Body of pancreas (tissue), 4 donors: ENCODE measurements around the gene TBL1XR1. TPM values are rescaled to one million over a fixed set of nuclear protein-coding genes. Genes with fewer than 3 reads are reported as not detected.

ENCODE experiments used
- ATAC-seq: fragments of 150-250 bp; one replicate; pipeline ENCODE4 v1.9.1; 2016
- DNase-seq, 4 donors: peaks; one replicate each; pipeline ENCODE4 v3.0.0-alpha.2; 2019
- H3K27ac ChIP-seq, 4 donors: fragments of 200-600 bp; sonication (generic); 1 replicate in 3 of 4; 2 replicates in 1 of 4; pipeline versions ENCODE4 v1.5.1 to v1.6.1; 2016 to 2019; ENCODE audit warnings: mild to moderate bottlenecking in 1 of 4, mixed read lengths in 1 of 4, moderate library complexity in 1 of 4
- H3K27me3 ChIP-seq, 2 donors: fragments of 200-600 bp; sonication (generic); one replicate each; pipeline ENCODE4 v1.6.0; 2016; ENCODE audit warnings: mild to moderate bottlenecking in 1 of 2
- H3K36me3 ChIP-seq, 2 donors: fragments of 200-600 bp; sonication (generic); replicated peaks in 1 of 2; 2 replicates each; pipeline ENCODE4 v1.5.1; 2016; ENCODE audit warnings: low read depth in 2 of 2; ENCODE audit not compliant: insufficient read depth in 1 of 2
- H3K4me1 ChIP-seq: fragments of 200-600 bp; sonication (generic); one replicate; pipeline ENCODE4 v1.6.0; 2016
- H3K4me3 ChIP-seq, 2 donors: fragments of 200-600 bp; sonication (generic); 1 replicate in 1 of 2; 2 replicates in 1 of 2; pipeline ENCODE4 v1.5.1; 2016 to 2019
- H3K9me3 ChIP-seq, 3 donors: fragments of 200-600 bp; sonication (generic); 1 replicate in 2 of 3; 2 replicates in 1 of 3; pipeline ENCODE4 v1.5.1; 2016
- POLR2A ChIP-seq, 3 donors: fragments of 450-650 bp; IDR thresholded peaks; one replicate each; pipeline ENCODE4 v1.6.1; 2016; ENCODE audit warnings: antibody characterized with exemption in 3 of 3, mild to moderate bottlenecking in 2 of 3
- WGBS, 2 donors: methylation state at CpG; one replicate each; pipeline ENCODE4 v1.1.5; 2017; 5-methylcytosine and 5-hydroxymethylcytosine counted together
- intact Hi-C: fragments of 100-400 bp; cut with DNase I; formaldehyde crosslinking; loops from one replicate; pipeline ENCODE4 v1.15.1; 2023
- total RNA-seq, 2 donors: library from RNA; depleted of rRNA; stranded (reverse); fragments of >200 nt; gene quantifications; one replicate each; pipeline ENCODE4 v1.1.0, GENCODE V29; 2016
- TF ChIP-seq, protein P1 (sequence below), 7 experiments: fragments of 450-650 bp in 4 of 7; fragments of 200-600 bp in 3 of 7; sonication (generic) in 3 of 7; IDR thresholded peaks; one replicate each; pipeline ENCODE4 v1.5.1; 2016 to 2019; ENCODE audit warnings: antibody characterized with exemption in 7 of 7

The TBL1XR1 gene
- total RNA-seq, 2 donors from 2014 or later, result 34.3 to 57.9 TPM

DNA sequence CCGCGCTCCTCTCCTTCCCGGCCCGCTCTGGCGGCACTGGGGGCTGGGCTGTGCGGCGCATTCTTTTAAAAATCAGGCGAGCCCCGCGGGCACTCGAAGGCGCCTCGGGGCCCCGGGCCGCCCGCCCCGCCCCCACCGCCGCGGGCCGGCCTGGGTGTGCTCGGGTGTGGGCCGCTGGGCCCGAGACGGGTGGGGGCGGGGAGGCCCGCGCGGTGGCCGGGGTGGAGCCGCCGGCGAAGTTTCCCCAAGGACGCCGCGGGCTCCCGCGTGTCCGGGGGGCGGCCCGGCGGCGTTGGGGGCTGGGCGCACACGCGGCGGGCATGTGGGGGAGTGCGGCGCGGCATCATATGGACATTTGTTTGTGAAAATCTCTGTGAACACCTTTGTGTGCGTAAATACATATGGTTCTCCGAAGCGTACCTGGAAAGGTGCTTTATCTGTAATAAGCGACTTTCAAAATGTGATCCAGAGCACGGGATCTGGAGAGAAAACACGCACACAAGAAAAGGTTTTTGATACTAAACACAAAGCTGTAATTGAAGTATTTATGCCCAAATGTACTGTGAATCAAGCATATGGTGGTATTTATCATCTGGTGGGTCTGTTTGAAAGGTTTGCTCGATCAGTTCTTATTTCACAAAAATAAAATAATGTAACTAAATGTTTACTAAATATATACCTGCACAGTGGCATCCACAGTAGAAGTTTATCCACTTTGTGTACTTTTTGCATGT is 612 bp upstream of the TBL1XR1 start:
- H3K9me3 ChIP-seq, result no peaks in the 10 kb centered on the region
- H3K4me3 ChIP-seq, result peak overlapping the region in 1 of 2 donors; percentile 7
- intact Hi-C loops, result loop anchor here (10.0 kb wide), 1 partner anchor 143 kb away; no protein-coding TSS in a partner anchor
- peak; percentile 78 for ATAC-seq
- peaks cover 31% of the 10 kb centered on the region for H3K4me1 ChIP-seq
- H3K27me3 ChIP-seq, result no peaks in the 10 kb centered on the region
- 0 to 1% methylated on average over 7 to 45 of the region's 57 CpGs for WGBS, 2 donors
- TF ChIP-seq POLR2A (IDR thresholded peaks at IDR 0.05), result peak in 2 of 3 donors; percentile 34 to 37
- TF ChIP-seq, protein P1, sequence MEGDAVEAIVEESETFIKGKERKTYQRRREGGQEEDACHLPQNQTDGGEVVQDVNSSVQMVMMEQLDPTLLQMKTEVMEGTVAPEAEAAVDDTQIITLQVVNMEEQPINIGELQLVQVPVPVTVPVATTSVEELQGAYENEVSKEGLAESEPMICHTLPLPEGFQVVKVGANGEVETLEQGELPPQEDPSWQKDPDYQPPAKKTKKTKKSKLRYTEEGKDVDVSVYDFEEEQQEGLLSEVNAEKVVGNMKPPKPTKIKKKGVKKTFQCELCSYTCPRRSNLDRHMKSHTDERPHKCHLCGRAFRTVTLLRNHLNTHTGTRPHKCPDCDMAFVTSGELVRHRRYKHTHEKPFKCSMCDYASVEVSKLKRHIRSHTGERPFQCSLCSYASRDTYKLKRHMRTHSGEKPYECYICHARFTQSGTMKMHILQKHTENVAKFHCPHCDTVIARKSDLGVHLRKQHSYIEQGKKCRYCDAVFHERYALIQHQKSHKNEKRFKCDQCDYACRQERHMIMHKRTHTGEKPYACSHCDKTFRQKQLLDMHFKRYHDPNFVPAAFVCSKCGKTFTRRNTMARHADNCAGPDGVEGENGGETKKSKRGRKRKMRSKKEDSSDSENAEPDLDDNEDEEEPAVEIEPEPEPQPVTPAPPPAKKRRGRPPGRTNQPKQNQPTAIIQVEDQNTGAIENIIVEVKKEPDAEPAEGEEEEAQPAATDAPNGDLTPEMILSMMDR (IDR thresholded peaks at IDR 0.05), result no peak
- no peaks in the 10 kb centered on the region for H3K36me3 ChIP-seq
- H3K27ac ChIP-seq, result peak overlapping the region; percentile 92 to 100 (median 100)
- peak in 1 of 4 donors; percentile 81 for DNase-seq

DNA sequence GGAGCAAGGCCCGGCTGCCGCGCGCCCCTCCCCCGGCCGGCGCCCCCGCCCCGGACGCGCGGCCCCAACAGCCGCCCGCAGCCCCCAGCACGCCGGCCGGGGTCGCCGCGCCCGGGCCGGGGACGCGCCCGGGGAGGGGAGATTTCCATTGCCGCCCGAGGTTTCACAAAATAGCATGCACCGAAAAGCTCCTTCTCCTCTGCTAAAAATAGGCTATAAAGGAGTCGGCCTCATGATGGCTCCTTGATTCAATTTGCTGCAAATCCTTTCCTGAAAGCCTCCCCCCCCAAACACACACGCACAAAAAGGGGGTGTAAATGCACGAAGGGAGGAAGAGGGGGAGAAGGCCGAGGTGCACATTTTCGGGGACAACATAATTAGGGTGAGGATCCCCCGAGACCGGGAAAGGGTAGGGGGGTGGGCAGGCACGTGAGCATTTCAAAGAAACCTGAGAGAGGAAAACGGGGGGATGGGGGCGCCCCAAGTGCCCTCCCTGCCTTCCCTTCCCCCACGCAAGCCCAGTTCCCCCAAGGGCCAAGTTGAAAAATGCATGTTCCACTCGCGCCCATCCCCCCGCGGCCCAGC is 734 bp downstream of the TBL1XR1 start:
- peak overlapping the region; percentile 92 to 100 (median 100) for H3K27ac ChIP-seq
- DNase-seq (peak in 3 of 4 donors; percentile 23 to 60 (median 40)), ATAC-seq (no peak)
- WGBS, 2 donors, result 0% methylated on average over 24 to 37 of the region's 43 CpGs
- intact Hi-C loops, result loop anchor here (10.0 kb wide), 1 partner anchor 142 kb away; no protein-coding TSS in a partner anchor
- H3K27me3 ChIP-seq, result no peaks in the 10 kb centered on the region
- H3K36me3 ChIP-seq, result no peaks in the 10 kb centered on the region
- H3K9me3 ChIP-seq, result no peaks in the 10 kb centered on the region
- peaks cover 31% of the 10 kb centered on the region for H3K4me1 ChIP-seq
- TF ChIP-seq, protein P1 (IDR thresholded peaks at IDR 0.05), result peak in 1 of 7 experiments; percentile 4
- peak in 1 of 3 donors; percentile 3 for TF ChIP-seq POLR2A (IDR thresholded peaks at IDR 0.05)
- H3K4me3 ChIP-seq, result peak overlapping the region; percentile 58 to 64

DNA sequence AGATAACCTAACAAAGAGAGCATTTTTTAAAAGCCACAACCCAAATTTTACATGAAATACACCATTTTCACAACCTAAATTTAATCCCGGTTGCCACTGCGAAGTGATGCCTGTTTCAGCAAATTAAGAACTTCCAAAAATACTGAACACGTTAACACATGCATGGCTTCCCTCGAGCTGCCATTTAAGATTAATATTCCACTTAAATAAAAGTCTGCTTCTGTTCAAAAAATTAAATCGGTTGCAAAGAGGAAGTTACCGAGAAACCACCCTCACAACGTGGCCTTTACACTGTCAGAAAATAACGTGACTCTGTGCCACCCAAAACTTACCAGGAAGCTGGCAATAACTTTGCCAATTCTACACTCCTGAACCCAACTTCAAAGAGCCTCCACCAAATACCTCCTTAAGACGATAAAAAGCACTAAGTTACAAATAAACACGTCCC is 1.2 kb downstream of the TBL1XR1 start:
- no peaks in the 10 kb centered on the region for H3K27me3 ChIP-seq
- H3K27ac ChIP-seq, result peak overlapping the region; percentile 92 to 100 (median 100)
- 0% methylated on average over 10 of the region's 10 CpGs for WGBS, 2 donors
- peaks cover 31% of the 10 kb centered on the region for H3K4me1 ChIP-seq
- intact Hi-C loops, result loop anchor here (10.0 kb wide), 1 partner anchor 141 kb away; no protein-coding TSS in a partner anchor
- H3K4me3 ChIP-seq, result peak overlapping the region in 1 of 2 donors; percentile 58
- peak; percentile 5 for ATAC-seq
- peak in 2 of 4 donors; percentile 21 to 54 for DNase-seq
- TF ChIP-seq, protein P1 (IDR thresholded peaks at IDR 0.05), result no peak
- TF ChIP-seq POLR2A (IDR thresholded peaks at IDR 0.05), result peak in 2 of 3 donors; percentile 51 to 52
- H3K36me3 ChIP-seq, result no peaks in the 10 kb centered on the region
- no peaks in the 10 kb centered on the region for H3K9me3 ChIP-seq

DNA sequence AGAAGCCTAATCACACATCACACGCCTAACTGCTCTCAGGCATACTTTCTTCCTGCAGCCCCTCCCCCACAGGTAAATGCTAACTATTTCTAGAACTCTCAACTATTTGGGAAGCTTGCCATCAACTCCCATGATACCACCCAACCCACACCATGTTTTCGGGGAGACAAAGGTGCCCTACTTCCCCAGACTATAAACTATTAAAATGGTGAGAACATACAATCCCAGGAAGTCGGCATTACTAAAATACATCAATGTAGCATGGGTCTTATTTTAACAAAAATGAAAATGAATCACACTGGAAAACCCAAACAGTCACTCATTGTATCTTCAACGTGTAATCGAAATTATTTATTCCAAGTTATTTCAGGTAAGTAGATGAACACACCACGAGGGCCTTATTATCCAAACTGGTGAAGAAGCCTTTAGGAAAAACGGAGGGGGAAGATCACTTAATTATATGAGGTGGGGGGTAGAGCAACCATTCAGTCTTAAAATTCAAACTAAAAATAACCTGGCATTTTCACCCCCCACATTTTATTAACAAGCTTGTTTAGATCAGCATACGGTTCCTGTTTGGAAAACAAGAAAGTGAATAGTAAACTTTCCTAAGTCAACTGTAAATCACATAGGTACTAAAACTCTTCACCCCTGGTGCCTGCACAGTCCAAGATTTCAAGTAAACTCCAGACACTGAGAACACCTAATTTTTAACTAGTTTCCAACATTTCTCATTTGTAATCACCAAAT is 1.9 kb downstream of the TBL1XR1 start:
- Histone ChIP-seq H3K27ac (peak overlapping the region; percentile 92 to 100 (median 100)), H3K36me3 (no peaks in the 10 kb centered on the region), H3K4me3 (peak overlapping the region in 1 of 2 donors; percentile 58), H3K4me1 (peaks cover 31% of the 10 kb centered on the region), H3K27me3 (no peaks in the 10 kb centered on the region), H3K9me3 (no peaks in the 10 kb centered on the region)
- TF ChIP-seq POLR2A (IDR thresholded peaks at IDR 0.05), result no peak
- TF ChIP-seq, protein P1 (IDR thresholded peaks at IDR 0.05), result no peak
- ATAC-seq, result no peak
- whole genome bisulfite sequencing, 2 donors, result 4 to 7% methylated on average over 8 of the region's 8 CpGs
- intact Hi-C loops, result loop anchor here (10.0 kb wide), 1 partner anchor 141 kb away; no protein-coding TSS in a partner anchor
- peak; percentile 33 to 56 (median 37) for DNase-seq
